OCI-M2 (cell line): ENCODE measurements around the gene TBC1D14.
"Not testable (repeated sequence)": the region's sequence is repeated elsewhere in the genome, so short reads cannot be mapped to it uniquely, and the experiment has no call there.

Experiments used
- DNase-seq: peaks from one replicate; lab custom pipeline; 2025; ENCODE audit not compliant: unreplicated experiment; lab: John Stamatoyannopoulos, UW

Gene TBC1D14

GRCh38 chr4:6889736-6890324 is 19.8 kb upstream of the TBC1D14 start:
- DNase-seq, result no peak

GRCh38 chr4:6890358-6890757 is 19.3 kb upstream of the TBC1D14 start:
- no peak for DNase-seq

DNA sequence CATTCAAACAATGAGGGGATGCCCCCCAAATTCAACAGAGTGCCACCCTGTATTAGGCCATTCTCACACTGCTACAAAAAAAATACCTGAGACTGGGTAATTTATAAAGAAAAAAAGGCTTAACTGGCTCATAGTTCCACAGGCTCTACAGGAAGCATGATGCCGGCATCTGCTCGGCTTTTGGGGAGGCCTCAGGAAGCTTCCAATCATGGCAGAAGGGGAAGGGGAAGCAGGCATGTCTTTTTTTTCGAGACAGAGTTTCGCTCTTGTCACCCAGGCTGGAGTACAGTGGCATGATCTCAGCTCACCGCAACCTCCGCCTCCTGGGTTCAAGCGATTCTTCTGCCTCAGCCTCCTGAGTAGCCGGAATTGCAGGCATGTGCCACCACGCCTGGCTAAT is 18.7 kb upstream of the TBC1D14 start:
- not testable (repeated sequence) for DNase-seq

DNA sequence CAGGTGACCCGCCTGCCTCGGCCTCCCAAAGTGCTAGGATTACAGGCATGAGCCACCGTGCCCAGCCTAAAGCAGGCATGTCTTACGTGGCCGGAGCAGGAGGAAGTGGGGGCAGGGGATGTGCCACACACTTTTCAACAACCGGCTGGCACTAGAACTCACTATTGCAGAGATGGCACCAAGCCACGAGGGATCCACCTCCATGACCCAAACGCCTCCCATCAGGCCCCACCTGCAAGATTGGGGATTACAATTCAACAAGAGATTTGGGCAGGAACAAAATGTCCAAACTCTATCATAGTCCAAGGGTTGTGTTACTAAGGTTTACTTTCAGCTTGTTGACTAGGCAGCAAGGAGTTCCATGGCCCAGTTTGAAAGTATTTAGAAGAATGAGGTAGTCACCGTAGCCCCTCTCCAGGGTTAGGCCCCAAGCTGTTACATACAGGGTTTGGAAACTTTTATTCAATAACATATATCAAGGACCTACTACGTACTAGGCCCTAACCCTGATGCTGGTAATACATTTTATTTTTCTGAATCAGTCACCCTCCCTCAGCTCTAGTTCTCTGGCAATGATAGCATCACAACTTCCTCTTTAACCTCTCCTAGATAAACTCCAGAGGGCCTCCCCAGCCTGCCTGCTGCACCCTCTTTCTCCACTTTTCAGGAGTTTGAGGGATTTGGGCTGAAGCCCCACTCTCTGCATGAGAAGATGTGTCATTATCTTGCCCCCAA is 18.0 kb upstream of the TBC1D14 start:
- DNase-seq, result no peak

- DNase-seq, result no peak
These were observed 17.3 kb upstream of the TBC1D14 start for GRCh38 chr4:6892190-6892908.

- DNase-seq, result no peak
These were observed 16.8 kb upstream of the TBC1D14 start for GRCh38 chr4:6892909-6893202.

DNA sequence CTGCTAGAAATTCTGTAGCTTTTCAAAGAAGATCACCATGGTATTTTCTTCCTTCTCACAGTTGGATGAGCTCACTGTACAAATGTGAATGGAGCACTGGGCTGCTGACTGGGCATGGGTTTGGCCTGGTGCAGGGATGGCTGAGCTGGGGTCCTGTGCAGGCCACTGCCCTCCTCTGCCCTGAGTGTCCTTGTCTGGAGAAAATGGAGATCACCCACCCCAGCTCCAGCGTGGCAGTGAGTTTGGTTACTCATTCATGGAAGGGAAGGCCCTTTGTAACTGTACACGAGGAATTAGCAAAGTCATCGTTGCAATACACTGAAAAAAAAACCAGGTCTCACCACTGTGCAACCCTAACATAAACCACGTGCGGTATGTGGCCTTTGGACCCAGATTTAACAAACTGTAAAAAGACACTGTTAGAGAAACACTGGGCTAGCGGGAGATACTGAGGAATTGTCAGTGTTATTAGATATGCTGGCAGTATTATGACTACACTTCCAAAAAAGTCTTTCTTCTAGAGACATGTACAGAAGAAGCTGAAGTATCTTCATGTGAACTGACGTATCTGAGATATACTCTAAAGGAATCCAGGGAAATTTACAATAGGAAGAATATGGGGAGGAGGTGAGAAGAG is 16.1 kb upstream of the TBC1D14 start:
- DNase-seq, result no peak

DNA sequence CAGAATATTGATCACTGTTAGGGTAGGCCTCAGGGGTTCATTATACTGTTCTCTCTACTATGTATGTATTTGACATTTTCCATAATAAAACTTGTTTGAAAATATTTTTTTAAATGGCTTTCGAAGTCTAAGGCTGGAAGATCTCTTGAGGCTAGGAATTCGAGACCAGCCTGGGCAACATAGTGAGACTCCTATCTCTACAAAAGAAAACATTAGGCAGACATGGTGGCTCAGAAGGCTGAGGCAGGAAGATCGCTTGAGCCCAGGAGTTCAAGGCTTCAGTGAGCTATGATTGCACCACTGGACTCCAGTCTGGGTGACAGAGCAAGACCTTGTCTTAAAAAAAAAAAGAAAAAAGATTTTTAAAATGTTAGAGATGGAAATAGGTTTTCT is 15.5 kb upstream of the TBC1D14 start:
- no peak for DNase-seq

DNA sequence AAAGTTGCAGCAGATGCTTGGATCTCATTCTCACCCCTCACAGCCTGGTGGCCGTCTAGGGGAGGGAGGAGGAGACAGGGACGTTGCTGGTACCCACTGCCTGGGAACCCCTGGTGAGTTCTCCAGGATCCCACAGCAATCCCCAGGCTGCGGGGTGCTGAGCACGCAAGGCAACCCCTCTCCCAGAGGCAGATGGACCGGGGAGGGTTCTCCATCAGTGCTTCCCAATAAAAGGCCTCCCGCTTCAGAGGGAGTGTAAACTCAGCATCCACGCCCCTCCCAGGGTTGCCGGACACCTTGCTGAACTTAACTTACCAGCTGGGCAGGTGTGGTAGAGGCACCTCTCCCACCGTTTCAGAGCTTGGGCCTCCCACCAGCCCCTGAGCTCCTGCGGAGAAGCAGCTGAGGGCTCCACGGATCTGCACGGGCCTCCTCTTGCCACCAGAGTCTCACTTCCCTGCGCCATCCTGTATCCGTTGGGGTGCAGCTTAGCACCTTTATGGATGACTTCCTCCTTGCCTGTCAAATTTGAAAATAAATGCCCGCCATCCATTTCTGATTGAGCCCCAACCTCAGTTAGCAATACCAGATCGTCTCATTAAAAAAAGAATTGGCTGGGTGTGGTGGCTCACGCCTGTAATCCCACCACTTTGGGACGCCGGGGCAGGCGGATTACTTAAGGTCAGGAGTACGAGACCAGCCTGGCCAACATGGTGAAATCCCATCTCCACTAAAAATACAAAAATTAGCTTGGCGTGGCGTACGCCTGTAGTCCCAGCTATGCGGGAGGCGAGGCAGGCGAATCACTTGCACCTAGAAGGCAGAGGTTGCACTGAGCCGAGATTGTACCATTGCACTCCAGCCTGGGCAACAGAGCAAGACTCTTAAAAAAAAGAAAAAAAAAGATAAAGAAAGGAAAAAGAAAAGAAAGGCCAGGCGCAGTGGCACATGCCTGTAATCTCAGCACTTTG is 14.8 kb upstream of the TBC1D14 start:
- no peak for DNase-seq

DNA sequence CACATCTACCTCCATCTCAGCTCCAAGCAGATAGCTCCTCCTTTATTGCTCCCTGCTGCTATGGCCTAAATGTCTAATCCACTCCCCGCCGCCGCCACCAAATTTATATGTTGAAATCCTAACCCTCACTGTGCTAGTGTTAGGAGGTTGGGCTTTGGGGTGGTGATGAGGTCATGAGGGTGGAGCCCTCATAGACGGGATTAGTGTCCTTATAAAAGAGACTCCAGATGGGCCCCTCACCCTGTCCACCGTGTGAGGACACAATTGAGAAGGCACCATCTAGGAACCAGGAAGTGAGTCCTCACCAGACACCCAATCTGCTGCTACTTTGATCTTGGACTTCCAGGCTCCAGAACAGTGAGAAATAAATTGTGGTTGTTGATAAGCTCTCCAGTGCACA is 13.6 kb upstream of the TBC1D14 start:
- DNase-seq, result no peak

GRCh38 chr4:6898763-6899162 is 10.9 kb upstream of the TBC1D14 start:
- DNase-seq, result no peak

GRCh38 chr4:6900181-6900812 is 9.3 kb upstream of the TBC1D14 start:
- no peak for DNase-seq

GRCh38 chr4:6900956-6901355 is 8.7 kb upstream of the TBC1D14 start:
- no peak for DNase-seq

DNA sequence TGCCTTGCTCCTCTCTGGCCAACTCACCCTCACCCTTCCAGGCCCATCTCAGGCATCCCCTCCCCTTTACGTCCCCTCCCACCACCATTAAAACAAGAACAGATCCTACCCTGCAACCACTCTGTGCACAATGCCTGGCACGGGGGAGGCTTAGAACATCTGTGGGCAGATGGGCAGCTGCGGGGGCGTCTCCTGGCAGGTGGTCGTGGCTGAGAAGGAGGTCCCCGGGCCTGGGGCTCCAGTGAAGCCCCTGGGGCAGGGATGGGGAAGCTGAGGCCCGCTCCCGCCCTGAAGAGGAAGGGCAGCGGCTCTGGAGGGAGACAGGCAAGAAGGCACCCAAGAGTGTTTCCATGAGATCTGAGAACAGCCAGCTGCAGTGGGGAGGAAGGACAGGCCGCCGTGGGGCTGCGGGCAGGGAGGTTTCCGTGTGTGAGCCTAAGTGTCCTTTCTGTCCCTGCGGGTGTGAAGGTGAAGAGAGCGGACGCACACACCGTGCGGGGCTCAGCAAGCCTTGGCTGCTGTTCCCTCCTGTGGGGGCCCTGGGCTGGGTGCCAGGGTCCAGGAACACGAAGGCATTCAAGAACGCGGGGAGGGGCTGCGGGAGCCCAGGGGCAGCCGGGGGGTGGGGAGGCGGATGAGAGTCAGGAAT is 7.8 kb upstream of the TBC1D14 start:
- no peak for DNase-seq

GRCh38 chr4:6902318-6903042 is 7.1 kb upstream of the TBC1D14 start:
- no peak for DNase-seq

- DNase-seq, result no peak
These were observed 3.8 kb upstream of the TBC1D14 start for GRCh38 chr4:6905516-6906445.

GRCh38 chr4:6906486-6906885 is 3.1 kb upstream of the TBC1D14 start:
- not testable (repeated sequence) for DNase-seq

DNA sequence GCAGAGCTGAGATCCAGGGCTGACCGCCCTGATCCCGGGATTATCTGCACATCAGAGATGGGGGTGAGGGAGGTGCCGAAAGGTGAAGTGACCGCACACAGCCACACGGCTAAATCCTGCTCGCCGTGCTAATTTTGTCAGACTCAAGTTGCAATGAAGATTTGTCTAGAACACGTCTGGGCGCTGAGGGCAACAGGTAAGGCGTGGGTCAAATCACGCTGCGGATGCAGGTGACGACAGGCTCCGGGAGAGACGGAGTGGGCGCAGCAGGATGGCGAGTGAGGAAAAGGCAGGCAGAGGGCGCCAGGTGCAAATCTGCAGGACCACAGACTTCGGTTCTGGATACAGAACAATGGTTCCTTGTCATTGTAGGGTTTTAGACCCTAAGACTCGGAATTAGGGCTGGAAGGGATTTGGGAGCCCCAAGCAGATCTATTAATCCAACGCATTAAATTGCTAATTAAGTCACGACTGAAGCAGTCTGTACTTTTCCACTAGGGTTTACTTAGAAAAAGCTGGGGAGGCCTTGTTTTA is 1.9 kb upstream of the TBC1D14 start:
- no peak for DNase-seq
